Left ventricle myocardium superior (tissue), 1 donor: Measurements from ENCODE around the gene AK4. TPM values are rescaled to one million over a fixed set of nuclear protein-coding genes. Genes with fewer than 3 reads are reported as not detected.
A peak's percentile ranks its signal among the peaks of the same experiment; 100 is the strongest.

Experiments
- ATAC-seq: fragments of 200-7000 bp; cut with Tn5 transposase; one replicate; pipeline ENCODE4 v1.9.1; 2020; ENCODE audit warnings: mild to moderate bottlenecking, moderate library complexity
- DNase-seq: peaks from one replicate; pipeline ENCODE4 v3.0.0-alpha.2; 2020
- intact Hi-C: fragments of 100-400 bp; cut with micrococcal nuclease; formaldehyde crosslinking; loops from one replicate; pipeline ENCODE4 v1.11.0; 2022
- total RNA-seq: library from RNA; stranded (reverse); fragmentation: NEBNext Ultra II Directional; extraction: Animal tissue kit (Norgen Biotek cat#: 25700); gene quantifications from one replicate; pipeline ENCODE4 v1.2.1, GENCODE V29; 2021
- donor health status: DM: no; HTN: yes; CAD: no; lungs with severe emphysema.

Gene AK4
- total RNA-seq, 1 donor from 2014 or later: 163 TPM

- DNase-seq (no peak), ATAC-seq (no peak)
- intact Hi-C loops: loop anchor here (10.0 kb wide), 1 partner anchor 55 kb away; no protein-coding TSS in a partner anchor
Observed at GRCh38 chr1:65259816-65260215, 111.8 kb downstream of the AK4 start.

GRCh38 chr1:65260851-65261473, 113.0 kb downstream of the AK4 start:
- ATAC-seq (no peak), DNase-seq (no peak)
- intact Hi-C loops: no loop called here

GRCh38 chr1:65263286-65263685, 115.3 kb downstream of the AK4 start:
- DNase-seq (no peak), ATAC-seq (no peak)
- intact Hi-C loops: no loop called here

- DNase-seq (no peak), ATAC-seq (peak; percentile 62)
- intact Hi-C loops: no loop called here
Observed at GRCh38 chr1:65264197-65264929, 116.4 kb downstream of the AK4 start.

GRCh38 chr1:65265296-65265650, 117.3 kb downstream of the AK4 start:
- intact Hi-C loops: no loop called here
- DNase-seq (no peak), ATAC-seq (no peak)

- peak; percentile 97 for ATAC-seq
- intact Hi-C loops: no loop called here
- DNase-seq: peak; percentile 62
Observed at GRCh38 chr1:65265651-65266351, 117.8 kb downstream of the AK4 start.

GRCh38 chr1:65266476-65266875, 118.5 kb downstream of the AK4 start:
- intact Hi-C loops: no loop called here
- no peak for DNase-seq
- no peak for ATAC-seq

GRCh38 chr1:65267271-65267670, 119.3 kb downstream of the AK4 start:
- intact Hi-C loops: no loop called here
- DNase-seq (no peak), ATAC-seq (no peak)

GRCh38 chr1:65267683-65268082, 119.7 kb downstream of the AK4 start:
- no peak for DNase-seq
- intact Hi-C loops: no loop called here
- ATAC-seq: no peak

- ATAC-seq: no peak
- intact Hi-C loops: no loop called here
- no peak for DNase-seq
Observed at GRCh38 chr1:65269612-65270011, 121.6 kb downstream of the AK4 start.

GRCh38 chr1:65276197-65276939, 128.4 kb downstream of the AK4 start:
- intact Hi-C loops: no loop called here
- ATAC-seq (no peak), DNase-seq (no peak)

GRCh38 chr1:65277605-65278347, 129.8 kb downstream of the AK4 start:
- DNase-seq (no peak), ATAC-seq (peak; percentile 59)
- intact Hi-C loops: no loop called here

GRCh38 chr1:65278376-65279069, 130.5 kb downstream of the AK4 start:
- intact Hi-C loops: no loop called here
- DNase-seq: no peak
- ATAC-seq: peak; percentile 73

- intact Hi-C loops: no loop called here
- ATAC-seq: peak; percentile 66
- no peak for DNase-seq
Observed at GRCh38 chr1:65279070-65279779, 131.2 kb downstream of the AK4 start.
